Stromal cell of bone marrow (primary cell): ENCODE results near the gene KIAA0825.

Source experiments
- DNase-seq: peaks from one replicate; pipeline ENCODE4 v3.0.0-alpha.2; 2012; ENCODE audit warnings: low read depth

The KIAA0825 gene

GRCh38 chr5:94432499-94432898 lies 185.9 kb downstream of the KIAA0825 start:
- peak; percentile 28 for DNase-seq

GRCh38 chr5:94431696-94432095 lies 186.7 kb downstream of the KIAA0825 start:
- no peak for DNase-seq

GRCh38 chr5:94429566-94429965 lies 188.8 kb downstream of the KIAA0825 start:
- DNase-seq = no peak

- DNase-seq = no peak
These were observed 193.0 kb downstream of the KIAA0825 start for GRCh38 chr5:94425396-94425795.

GRCh38 chr5:94423411-94423810 lies 195.0 kb downstream of the KIAA0825 start:
- DNase-seq = no peak

- DNase-seq = peak; percentile 13
These were observed 195.6 kb downstream of the KIAA0825 start for GRCh38 chr5:94422812-94423211.

GRCh38 chr5:94420885-94421284 lies 197.5 kb downstream of the KIAA0825 start:
- no peak for DNase-seq

GRCh38 chr5:94415798-94416197 lies 202.6 kb downstream of the KIAA0825 start:
- DNase-seq = no peak

GRCh38 chr5:94409440-94409839 lies 209.0 kb downstream of the KIAA0825 start:
- DNase-seq = no peak

GRCh38 chr5:94407023-94407422 lies 211.4 kb downstream of the KIAA0825 start:
- DNase-seq = no peak

GRCh38 chr5:94403483-94403882 lies 214.9 kb downstream of the KIAA0825 start:
- DNase-seq = no peak

- DNase-seq = peak; percentile 8
These were observed 216.3 kb downstream of the KIAA0825 start for GRCh38 chr5:94402096-94402495.

- DNase-seq = no peak
These were observed 220.9 kb downstream of the KIAA0825 start for GRCh38 chr5:94397508-94397907.

- no peak for DNase-seq
These were observed 221.7 kb downstream of the KIAA0825 start for GRCh38 chr5:94396687-94397086.

- no peak for DNase-seq
These were observed 222.9 kb downstream of the KIAA0825 start for GRCh38 chr5:94395468-94395867.

GRCh38 chr5:94391996-94392395 lies 226.4 kb downstream of the KIAA0825 start:
- DNase-seq = no peak

GRCh38 chr5:94389515-94389899 lies 228.9 kb downstream of the KIAA0825 start:
- DNase-seq = no peak

GRCh38 chr5:94388773-94389514 lies 229.5 kb downstream of the KIAA0825 start:
- no peak for DNase-seq

GRCh38 chr5:94385767-94386166 lies 232.6 kb downstream of the KIAA0825 start:
- no peak for DNase-seq

- DNase-seq = no peak
These were observed 240.3 kb downstream of the KIAA0825 start for GRCh38 chr5:94378062-94378461.

- no peak for DNase-seq
These were observed 241.6 kb downstream of the KIAA0825 start for GRCh38 chr5:94376672-94377345.

GRCh38 chr5:94375801-94376200 lies 242.6 kb downstream of the KIAA0825 start:
- no peak for DNase-seq

GRCh38 chr5:94374336-94374735 lies 244.1 kb downstream of the KIAA0825 start:
- DNase-seq = no peak

GRCh38 chr5:94367900-94368299 lies 250.5 kb downstream of the KIAA0825 start:
- DNase-seq = no peak
